AG09319 (cell line): ENCODE results near the gene RGS9.

Experiments
- DNase-seq: peaks from one replicate; pipeline ENCODE4 v3.0.0-alpha.2; 2010; ENCODE audit warnings: low read depth; ENCODE audit errors: extremely low read depth
- CTCF ChIP-seq: IDR thresholded peaks from 2 replicates; pipeline ENCODE4 v1.5.1; 2011; ENCODE audit warnings: low read depth, mild to moderate bottlenecking, inconsistent platforms, low read length, moderate library complexity

RGS9 gene

DNA sequence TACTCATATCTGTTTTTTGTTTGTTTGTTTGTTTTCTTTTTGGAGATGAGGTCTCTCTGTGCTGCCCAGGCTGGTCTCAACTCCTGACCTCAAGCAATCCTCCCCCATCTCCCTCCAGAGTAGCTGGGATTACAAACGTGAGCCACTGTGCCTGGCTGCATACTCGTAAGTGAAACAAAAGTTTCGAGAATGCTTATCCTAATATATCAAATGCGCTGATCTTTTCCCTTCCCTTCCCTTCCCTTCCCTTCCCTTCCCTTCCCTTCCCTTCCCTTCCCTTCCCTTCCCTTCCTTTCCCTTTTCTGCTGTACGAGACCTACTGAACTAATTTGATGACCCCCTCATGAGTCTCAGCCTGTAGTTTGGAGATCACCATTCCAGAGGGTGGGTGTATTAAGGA lies 122.1 kb downstream of the RGS9 start:
- TF ChIP-seq CTCF: no peak
- DNase-seq: no peak

DNA sequence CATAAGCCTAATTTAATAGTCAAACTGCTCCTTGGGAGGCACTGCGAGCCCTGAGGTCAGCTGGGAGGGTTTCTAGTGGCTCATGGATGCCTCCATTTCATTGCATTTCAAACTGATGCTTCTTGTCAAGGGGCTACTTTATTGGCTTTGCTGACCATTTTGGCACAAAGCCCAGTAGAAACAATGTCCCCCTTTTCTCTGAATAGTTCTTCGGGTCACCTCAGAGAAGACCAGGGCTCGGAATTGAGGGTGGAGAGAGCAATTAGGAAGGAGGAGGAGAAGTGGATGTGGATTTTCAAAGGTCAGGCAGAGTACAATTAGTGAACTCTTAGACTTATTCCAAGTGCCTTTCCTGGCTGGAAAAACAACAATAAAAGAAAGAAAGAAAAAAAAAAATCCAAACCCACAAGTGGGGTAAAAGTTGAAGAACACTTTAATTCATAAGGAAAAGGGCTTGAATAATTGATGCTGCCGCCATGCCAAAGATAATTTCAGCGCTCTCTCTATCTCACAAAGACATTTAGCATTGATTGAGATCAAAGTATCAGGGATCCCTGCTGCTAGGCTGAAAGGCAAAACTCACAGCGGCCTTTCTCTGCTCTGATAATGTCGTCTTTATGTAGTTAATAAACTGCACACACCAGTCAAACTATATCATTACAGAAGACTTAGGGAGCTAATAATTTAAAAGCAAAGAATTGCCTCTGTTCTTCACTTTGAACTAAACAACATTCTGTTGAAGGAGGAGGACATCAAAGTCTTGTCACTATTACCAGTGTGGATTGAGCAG lies 122.7 kb downstream of the RGS9 start:
- no peak for DNase-seq
- TF ChIP-seq CTCF: no peak

- DNase-seq: no peak
- no peak for TF ChIP-seq CTCF
These were observed 123.5 kb downstream of the RGS9 start for GRCh38 chr17:65260626-65261025.

DNA sequence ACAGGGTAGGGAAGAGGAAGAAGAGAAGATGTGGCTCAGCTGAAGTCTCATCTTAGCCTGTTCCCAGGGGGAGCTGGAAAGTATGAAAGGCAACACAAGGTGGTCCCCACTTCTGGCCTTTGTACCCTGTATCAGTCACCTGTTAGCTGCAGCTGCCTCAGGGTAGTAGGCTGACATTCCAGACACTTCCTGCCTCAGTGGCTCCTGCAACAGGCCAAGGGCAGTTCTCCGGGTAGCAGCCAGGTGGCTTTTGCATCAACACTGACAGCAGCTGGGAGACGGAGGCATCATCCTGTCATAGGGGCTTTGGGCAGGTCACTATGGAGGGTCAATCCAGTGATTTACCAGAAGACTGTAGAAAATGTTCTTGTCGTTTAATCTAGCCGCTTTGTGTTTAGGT lies 124.0 kb downstream of the RGS9 start:
- no peak for TF ChIP-seq CTCF
- no peak for DNase-seq

- no peak for DNase-seq
- TF ChIP-seq CTCF: no peak
These were observed 124.8 kb downstream of the RGS9 start for GRCh38 chr17:65261682-65262636.

DNA sequence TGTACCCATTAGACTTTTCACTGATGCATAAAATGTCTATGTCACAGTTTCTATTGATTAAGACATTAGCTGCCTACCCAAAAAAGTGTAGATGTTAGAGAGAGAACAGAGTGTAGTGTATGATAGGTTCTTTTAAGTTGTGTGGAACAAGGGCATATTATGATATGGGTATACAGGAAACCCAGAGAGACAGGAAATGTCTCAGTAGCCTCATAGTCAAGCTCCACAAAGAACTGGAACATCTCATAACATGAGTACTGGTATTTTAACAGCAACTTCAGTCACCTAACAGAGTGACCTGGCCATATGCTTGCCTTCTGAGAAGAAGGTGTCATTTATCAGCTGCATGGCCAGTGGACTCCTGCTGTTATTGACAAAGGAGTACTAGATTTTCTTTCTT lies 128.1 kb downstream of the RGS9 start:
- TF ChIP-seq CTCF: no peak
- no peak for DNase-seq

DNA sequence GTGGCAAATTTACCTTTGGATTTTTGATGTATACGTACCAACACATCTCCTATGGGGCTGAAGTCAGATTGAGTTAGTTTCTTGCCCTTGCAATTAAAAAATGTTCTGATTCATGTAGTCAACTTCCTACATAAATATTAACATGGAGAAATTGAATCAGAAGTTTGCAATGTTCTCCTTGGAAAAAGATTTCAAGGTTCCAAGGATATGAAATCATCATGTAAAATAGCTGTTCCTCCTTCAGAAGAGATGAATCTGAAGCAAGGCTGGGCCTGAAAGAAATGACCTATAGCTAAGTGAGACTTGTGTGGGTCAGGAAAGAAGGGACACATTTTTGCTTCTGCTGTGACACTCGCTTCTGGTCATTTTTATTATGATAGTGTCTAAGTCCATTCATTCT lies 131.7 kb downstream of the RGS9 start:
- no peak for DNase-seq
- no peak for TF ChIP-seq CTCF
